HG02973 (cell line): Measurements from ENCODE around the gene RALBP1.

Source experiments
- ATAC-seq: cut with Tn5 transposase; IDR thresholded peaks from one replicate; pipeline ENCODE4 v1.9.1; 2021; ENCODE audit warnings: moderate library complexity; ENCODE audit not compliant: unreplicated experiment

RALBP1 gene

DNA sequence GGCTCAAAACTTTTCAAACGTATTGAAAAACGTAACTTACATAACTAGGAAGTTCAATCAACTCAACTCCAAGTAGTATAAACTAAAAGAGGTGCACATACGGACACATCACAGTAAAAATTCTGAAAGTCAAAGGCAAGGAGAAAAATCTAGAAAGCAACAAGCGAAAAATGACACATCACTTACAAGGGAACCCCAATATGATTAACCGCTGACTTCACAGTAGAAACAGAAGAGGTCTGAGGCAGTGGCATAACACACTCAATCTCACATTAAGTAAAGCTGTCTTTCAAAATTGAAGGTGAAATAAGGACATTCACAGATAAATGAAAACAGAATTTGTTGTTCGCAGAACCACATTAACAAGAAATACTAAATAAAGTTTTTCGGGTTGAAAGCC, 106.4 kb downstream of the RALBP1 start:
- ATAC-seq, result no peak

DNA sequence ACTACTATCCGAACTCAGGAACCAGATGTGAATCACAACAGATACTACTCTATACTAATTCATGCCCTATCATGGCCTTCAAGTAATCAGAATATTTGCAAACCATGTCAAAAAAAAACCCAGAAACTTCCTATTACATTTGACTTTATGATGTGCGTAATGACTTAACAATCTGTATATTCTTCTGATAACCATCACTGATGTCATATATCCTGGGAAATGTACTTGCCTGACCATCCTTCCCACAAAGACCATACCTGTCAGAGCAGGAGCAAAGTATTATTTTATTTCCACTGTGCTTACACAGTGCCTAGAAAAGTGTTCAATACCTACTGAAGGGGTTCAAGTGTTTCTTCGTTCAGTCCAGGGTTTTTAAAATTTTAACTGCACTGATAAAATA, 111.5 kb downstream of the RALBP1 start:
- ATAC-seq, result no peak
